HepG2 (cell line): ENCODE measurements around the gene TMEM135. TPM values are rescaled to one million over a fixed set of nuclear protein-coding genes. Genes with fewer than 3 reads are reported as not detected.

ENCODE experiments used
- ARNTL ChIP-seq: sonication (generic); formaldehyde crosslinking; IDR thresholded peaks from 2 replicates; pipeline ENCODE4 v1.4.0; 2020; ENCODE audit warnings: mild to moderate bottlenecking, missing genetic modification reagents
- FOXC1 ChIP-seq: sonication (generic); formaldehyde crosslinking; IDR thresholded peaks from 2 replicates; pipeline ENCODE4 v1.8.0; 2022; ENCODE audit warnings: mild to moderate bottlenecking, missing genetic modification reagents, borderline replicate concordance
- FOXJ3 ChIP-seq: sonication (generic); formaldehyde crosslinking; IDR thresholded peaks from 2 replicates; pipeline ENCODE4 v1.4.0; 2020; ENCODE audit warnings: missing genetic modification reagents, mild to moderate bottlenecking, borderline replicate concordance
- GRHL1 ChIP-seq: sonication (generic); formaldehyde crosslinking; conservative IDR thresholded peaks from 2 replicates; pipeline ENCODE4 v1.8.0; 2022; ENCODE audit warnings: missing genetic modification reagents
- HMG20B ChIP-seq: conservative IDR thresholded peaks from 2 replicates; pipeline ENCODE4 v1.6.1; 2016; ENCODE audit warnings: missing genetic modification reagents, missing compliant biosample characterization
- KDM1A ChIP-seq: IDR thresholded peaks from 2 replicates; pipeline ENCODE4 v1.6.1; 2016; ENCODE audit warnings: missing compliant biosample characterization
- PBX3 ChIP-seq: sonication (generic); formaldehyde crosslinking; IDR thresholded peaks from 2 replicates; pipeline ENCODE4 v1.8.1; 2023; ENCODE audit warnings: missing genetic modification reagents, inconsistent platforms, borderline replicate concordance
- SIX1 ChIP-seq: sonication (generic); formaldehyde crosslinking; IDR thresholded peaks from 2 replicates; pipeline ENCODE4 v1.4.0; 2020; ENCODE audit warnings: missing genetic modification reagents, borderline replicate concordance
- SKI ChIP-seq: fragments of 450-650 bp; IDR thresholded peaks from one replicate; pipeline ENCODE4 v1.6.1; 2018; ENCODE audit warnings: mild to moderate bottlenecking; ENCODE audit not compliant: partially characterized antibody
- SP4 ChIP-seq: sonication (generic); formaldehyde crosslinking; IDR thresholded peaks from 2 replicates; pipeline ENCODE4 v1.8.1; 2023; ENCODE audit warnings: mild to moderate bottlenecking, missing genetic modification reagents
- SRSF4 ChIP-seq: fragments of 200-400 bp; formaldehyde crosslinking; IDR thresholded peaks from one replicate; pipeline ENCODE4 v1.6.1; 2018; ENCODE audit warnings: mild to moderate bottlenecking, low read depth, low read length, moderate library complexity; ENCODE audit not compliant: poor library complexity, severe bottlenecking
- TAF15 ChIP-seq: fragments of 200-400 bp; formaldehyde crosslinking; IDR thresholded peaks from one replicate; pipeline ENCODE4 v1.6.1; 2018; ENCODE audit warnings: mild to moderate bottlenecking, low read depth, low read length; ENCODE audit not compliant: poor library complexity, severe bottlenecking
- TFE3 ChIP-seq: IDR thresholded peaks from 2 replicates; pipeline ENCODE4 v1.6.1; 2016
- TOE1 ChIP-seq: sonication (generic); formaldehyde crosslinking; IDR thresholded peaks from 2 replicates; pipeline ENCODE4 v1.4.0; 2020; ENCODE audit warnings: mild to moderate bottlenecking, missing genetic modification reagents
- ZBTB25 ChIP-seq: IDR thresholded peaks from 2 replicates; pipeline ENCODE4 v1.6.1; 2018; ENCODE audit warnings: missing genetic modification reagents
- ZKSCAN5 ChIP-seq: sonication (generic); formaldehyde crosslinking; IDR thresholded peaks from 2 replicates; pipeline ENCODE4 v1.5.1; 2020; ENCODE audit warnings: mild to moderate bottlenecking, missing genetic modification reagents
- ZMYM4 ChIP-seq: sonication (generic); formaldehyde crosslinking; IDR thresholded peaks from 2 replicates; pipeline ENCODE4 v1.8.1; 2023; ENCODE audit warnings: mild to moderate bottlenecking, missing genetic modification reagents
- ZNF138 ChIP-seq: sonication (generic); formaldehyde crosslinking; IDR thresholded peaks from 2 replicates; pipeline ENCODE4 v1.5.0; 2020; ENCODE audit warnings: mild to moderate bottlenecking, low read depth, missing genetic modification reagents
- ZNF513 ChIP-seq: sonication (generic); formaldehyde crosslinking; conservative IDR thresholded peaks from 2 replicates; pipeline ENCODE4 v1.5.0; 2020; ENCODE audit warnings: missing genetic modification reagents
- ZNF7 ChIP-seq: IDR thresholded peaks from 2 replicates; pipeline ENCODE4 v1.6.1; 2016; ENCODE audit warnings: missing biosample characterization, missing genetic modification reagents
- ZNF747 ChIP-seq: sonication (generic); formaldehyde crosslinking; IDR thresholded peaks from 2 replicates; pipeline ENCODE4 v1.8.1; 2023; ENCODE audit warnings: missing genetic modification reagents, mild to moderate bottlenecking, borderline replicate concordance
- ZNF772 ChIP-seq: sonication (generic); formaldehyde crosslinking; IDR thresholded peaks from 2 replicates; pipeline ENCODE4 v1.5.0; 2020; ENCODE audit warnings: mild to moderate bottlenecking, missing genetic modification reagents
- polyA plus RNA-seq, 8 experiments: library from polyadenylated mRNA; depleted of rRNA in 3 of 8; stranded (reverse) in 7 of 8; unstranded in 1 of 8; fragments of >200 nt; fragmentation: Illumina TruSeq in 4 of 8; extraction: Trizol in 4 of 8; gene quantifications; 2 replicates each; pipeline versions ENCODE4 v1.2.1 to v1.2.3, GENCODE V29; 2011 to 2016; ENCODE audit warnings: low read depth in 4 of 8, missing spikeins in 1 of 8, mixed read lengths in 1 of 8; ENCODE audit not compliant: insufficient read depth in 1 of 8
- total RNA-seq, 5 experiments: library from RNA; depleted of rRNA; stranded (reverse); fragments of >200 nt; fragmentation: Illumina TruSeq; extraction: Trizol; gene quantifications; 2 replicates each; pipeline ENCODE4 v1.2.3, GENCODE V29; 2016; ENCODE audit warnings: low read depth in 1 of 5

TMEM135 gene
- total and polyA plus RNA-seq, 2 of the 13 experiments (the other 11 are each of a cell fraction or from before 2014, with no cell fraction given), result 36.6 to 88.9 TPM

GRCh38 chr11:86999859-87000753, 37.6 kb upstream of the TMEM135 start (continued):
- TF ChIP-seq SP4 (no peak), ARNTL (CRISPR knock-in tag) (peak; percentile 74), ZNF138 (CRISPR knock-in tag) (no peak), TFE3 (CRISPR knock-in tag) (peak; percentile 89), TOE1 (CRISPR knock-in tag) (no peak), KDM1A (CRISPR knock-in tag) (0 out of 2 replicates have a peak, but pooled peaks have one; percentile 13), ZNF772 (CRISPR knock-in tag) (no peak), HMG20B (CRISPR knock-in tag) (peak; percentile 84; the same call in 1 of the 2 replicates), ZNF7 (CRISPR knock-in tag) (no peak), SRSF4 (no peak), SKI (peak; percentile 74), FOXJ3 (CRISPR knock-in tag) (peak; percentile 96), SIX1 (CRISPR knock-in tag) (peak; percentile 25; the same call in 1 of the 2 replicates), ZNF747 (CRISPR knock-in tag) (no peak; the same call in 1 of the 2 replicates), TAF15 (no peak), ZNF513 (no peak), FOXC1 (no peak), ZKSCAN5 (CRISPR knock-in tag) (no peak), ZBTB25 (CRISPR knock-in tag) (no peak; the same call in 1 of the 2 replicates), PBX3 (CRISPR knock-in tag) (no peak), ZMYM4 (CRISPR knock-in tag) (peak; percentile 72), GRHL1 (CRISPR knock-in tag) (no peak)
